Dedifferentiated amniotic fluid mesenchymal stem cell (primary cell): Measurements from ENCODE around the gene TBPL2.
"Not testable (repeated sequence)": the region's sequence is repeated elsewhere in the genome, so short reads cannot be mapped to it uniquely, and the experiment has no call there.

Source experiments
- DNase-seq: peaks from one replicate; pipeline ENCODE4 v3.0.0-alpha.2; 2016; ENCODE audit errors: extremely low spot score

The TBPL2 gene

DNA sequence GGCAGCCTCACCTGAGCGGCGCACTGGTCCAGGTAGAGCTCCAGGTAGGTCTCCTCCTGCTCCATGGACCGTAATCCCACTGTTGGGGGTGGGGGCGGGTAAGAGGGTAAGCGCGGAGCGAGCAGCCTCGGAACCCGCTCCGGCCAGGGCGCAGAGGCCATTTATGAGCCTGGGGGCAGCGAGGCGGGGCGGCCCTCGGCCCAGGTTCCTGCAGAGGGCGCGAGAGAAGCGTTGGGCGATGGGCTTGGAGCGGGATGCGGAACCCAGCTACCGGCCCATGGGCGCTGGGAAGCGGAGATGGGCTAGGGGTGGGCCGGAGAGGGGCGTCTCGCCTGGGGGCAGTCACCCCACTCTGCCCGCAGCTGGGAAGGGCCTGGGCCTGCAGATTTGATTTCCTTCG is at the start of gene TBPL2:
Gene TBPL2 (minus strand): TSS at position 232 of the 400 bp plus-strand sequence. CDS start 167 bp downstream, at position 65.
- DNase-seq: no peak

DNA sequence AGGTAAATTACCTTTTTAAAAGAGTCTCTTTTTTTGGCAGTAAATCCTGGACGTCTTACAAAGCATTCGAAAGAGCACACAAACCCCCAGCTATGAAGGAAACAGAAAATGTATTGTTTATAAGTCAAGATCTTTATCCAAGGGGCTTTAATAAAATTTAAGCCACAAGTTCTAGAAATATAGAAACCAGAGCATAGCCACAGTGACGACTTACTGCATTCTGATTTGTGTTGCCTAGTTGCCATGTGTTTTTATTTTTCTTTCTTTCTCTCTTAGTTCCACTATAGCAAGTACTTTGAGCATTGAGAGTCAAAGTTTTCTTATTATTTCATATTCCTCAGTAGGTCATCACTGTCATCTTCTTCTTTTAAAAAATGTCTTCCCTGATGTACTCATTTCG is 47.8 kb upstream of the TBPL2 start:
- no peak for DNase-seq

DNA sequence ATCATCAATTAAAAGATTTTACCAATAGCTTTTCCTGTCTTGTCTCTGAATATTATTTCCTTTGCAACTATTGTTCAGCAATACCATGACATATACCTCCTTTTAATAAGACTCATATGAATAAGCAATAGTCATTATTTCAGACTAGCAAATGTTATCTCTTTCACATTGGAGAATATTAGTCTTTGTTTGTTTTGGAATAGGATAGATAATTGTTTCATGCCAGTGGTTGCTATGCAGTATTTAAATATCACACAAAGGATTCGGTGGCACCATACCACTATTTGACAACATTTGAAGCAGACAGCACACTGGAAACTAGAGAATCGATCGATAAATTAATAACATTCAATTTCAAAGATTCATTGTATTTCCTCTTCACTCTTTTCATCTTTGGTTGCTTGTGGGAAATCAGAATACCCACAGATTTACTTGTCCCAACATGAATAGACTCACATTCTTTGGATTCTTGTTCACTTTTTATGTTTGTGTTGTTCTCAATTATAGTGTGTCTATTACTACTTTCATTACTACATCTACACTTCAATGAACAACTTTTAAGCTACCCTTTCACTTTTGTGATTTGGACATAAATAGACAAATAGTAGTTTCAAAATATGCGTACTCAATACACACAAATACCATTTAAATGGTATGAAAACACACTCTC is 42.7 kb upstream of the TBPL2 start:
- DNase-seq: no peak

DNA sequence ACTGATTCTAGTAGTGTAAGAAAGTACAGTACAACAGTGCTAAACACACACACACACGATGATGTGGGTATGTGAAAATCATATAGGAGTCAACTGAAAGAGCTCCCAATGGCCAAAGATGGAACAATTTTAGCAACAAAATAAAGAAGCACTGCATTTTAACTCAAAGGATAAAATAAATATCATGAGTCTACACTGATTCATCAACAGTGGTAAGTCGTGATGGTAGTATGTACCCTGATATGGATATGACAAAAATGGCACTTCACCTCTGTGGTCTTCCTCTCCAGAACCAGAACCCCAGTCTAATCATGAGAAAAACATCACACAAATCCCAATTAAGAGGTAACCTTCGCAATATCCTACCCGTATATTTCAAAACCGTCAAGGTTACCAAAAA is 41.4 kb upstream of the TBPL2 start:
- DNase-seq: no peak

DNA sequence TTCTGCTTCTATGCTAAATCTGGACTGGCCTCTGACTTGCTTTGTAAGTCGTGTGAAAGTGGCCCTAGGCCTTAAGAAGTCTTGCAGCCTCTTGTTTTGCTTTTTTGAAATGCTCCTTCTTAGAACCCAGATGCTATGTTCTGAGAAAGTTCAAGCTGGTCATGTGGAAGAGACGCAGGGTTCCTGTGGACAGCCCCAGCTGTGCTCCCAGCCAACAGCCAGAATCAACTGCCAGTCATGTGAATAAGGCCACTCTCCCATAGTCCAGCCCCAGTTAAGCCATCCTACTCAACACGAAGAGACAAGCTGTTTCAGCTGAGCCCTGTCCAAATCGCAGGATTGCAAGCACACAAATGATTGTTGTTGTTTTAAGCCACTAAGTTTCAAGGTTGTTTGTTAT is 37.3 kb upstream of the TBPL2 start:
- no peak for DNase-seq

DNA sequence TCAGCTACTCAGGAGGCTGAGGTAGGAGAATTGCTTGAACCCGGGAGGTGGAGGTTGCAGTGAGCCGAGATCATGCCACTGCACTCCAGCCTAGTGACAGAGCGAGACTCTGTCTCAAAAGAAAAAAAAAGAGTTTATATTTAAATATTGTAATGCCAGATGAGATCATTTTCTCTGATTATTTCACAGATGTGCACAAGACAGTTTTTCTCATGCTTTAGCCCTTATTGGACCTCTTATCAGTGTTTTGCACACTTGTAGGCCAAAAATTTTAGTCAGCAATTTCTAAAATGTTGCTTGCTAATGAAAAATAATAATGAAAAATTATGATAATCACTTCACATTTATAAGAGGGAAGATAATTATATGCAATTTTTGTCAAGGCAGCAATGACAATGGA is 36.0 kb upstream of the TBPL2 start:
- not testable (repeated sequence) for DNase-seq

DNA sequence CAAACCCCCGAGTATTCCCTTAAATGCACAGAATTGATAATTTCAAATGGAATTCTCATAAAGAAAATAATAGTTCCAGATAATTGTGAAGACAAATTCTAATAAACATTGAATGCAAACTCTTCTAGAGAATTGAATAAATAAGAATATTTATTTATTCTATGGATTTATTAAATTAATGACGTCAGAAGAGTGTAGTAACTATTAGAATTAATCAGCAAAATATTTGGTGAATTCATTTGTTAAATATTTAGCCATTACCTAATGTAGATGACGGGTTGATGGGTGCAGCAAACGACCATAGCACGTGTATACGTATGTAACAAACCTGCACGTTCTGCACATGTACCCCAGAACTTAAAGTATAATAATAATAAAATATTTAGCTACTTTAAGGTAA is 33.4 kb upstream of the TBPL2 start:
- no peak for DNase-seq

DNA sequence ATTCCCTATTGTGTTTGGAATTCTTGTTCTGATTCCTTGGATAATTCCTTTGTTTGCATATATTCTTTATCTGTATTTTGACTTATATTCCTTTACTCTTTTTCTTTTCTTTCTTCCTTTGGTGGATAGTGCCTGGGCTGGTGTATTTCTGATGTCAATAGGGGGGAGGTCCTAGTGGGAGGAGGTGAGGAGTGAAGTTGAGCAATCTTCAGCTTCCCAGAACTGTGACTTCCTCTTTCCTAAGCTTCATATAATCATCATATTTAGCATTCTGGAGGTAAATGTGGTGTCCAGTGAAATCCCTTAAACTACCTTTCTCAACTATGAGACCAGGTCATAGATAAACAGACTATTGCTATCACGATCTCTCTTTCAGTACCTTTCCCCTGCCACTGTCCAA is 29.6 kb upstream of the TBPL2 start:
- no peak for DNase-seq

DNA sequence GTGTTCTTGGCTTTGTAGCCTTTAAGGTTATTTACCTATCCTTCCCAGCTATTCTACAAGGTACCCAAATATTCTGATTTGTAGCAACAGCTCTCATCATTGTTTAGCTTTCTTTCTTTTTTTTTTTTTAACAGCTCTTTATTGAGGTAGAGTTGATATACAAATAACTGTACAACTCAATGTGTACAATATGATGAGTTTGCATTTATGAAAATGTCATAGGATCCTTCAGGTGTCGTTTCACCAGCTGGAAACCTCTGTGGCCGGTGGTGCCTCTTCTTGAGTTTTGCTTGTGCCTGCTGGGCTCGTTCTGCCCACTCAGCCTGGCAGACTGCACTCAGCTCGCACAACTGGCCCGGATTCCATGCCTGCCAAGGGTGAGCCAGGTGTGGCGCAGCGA is 26.9 kb upstream of the TBPL2 start:
- no peak for DNase-seq

DNA sequence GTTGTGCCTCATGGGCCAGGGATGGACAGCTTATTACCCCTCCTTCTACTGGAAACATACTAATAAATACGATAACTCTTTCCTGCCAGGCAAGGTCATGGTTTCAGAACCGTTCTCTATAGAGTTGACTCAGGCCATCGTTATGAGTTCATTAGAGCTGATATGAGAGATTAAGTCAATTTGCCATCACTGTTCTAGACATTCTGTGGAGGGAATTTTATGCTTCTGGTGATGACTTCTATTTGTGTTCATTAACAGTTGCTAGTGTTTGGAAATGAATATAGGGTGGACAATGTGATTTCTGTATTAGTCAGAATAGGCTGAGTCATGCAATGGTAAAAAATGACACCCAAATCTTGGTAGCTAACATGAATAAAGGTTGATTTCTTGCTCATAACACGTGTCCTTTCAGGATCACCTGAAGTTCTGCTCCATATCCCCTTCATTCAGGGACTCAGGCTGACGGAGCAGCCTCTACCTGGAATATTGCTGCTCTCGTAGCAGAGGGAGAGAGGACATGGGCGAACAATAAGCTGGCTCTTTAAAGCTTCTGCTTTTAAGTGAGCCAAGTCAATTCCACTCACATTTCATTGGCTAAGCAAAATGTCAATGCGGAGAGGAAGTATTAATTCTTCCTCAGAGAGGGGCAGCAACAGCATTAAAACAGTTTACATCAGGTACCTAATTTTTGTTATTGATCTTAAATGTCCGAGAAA is 18.5 kb upstream of the TBPL2 start:
- no peak for DNase-seq

DNA sequence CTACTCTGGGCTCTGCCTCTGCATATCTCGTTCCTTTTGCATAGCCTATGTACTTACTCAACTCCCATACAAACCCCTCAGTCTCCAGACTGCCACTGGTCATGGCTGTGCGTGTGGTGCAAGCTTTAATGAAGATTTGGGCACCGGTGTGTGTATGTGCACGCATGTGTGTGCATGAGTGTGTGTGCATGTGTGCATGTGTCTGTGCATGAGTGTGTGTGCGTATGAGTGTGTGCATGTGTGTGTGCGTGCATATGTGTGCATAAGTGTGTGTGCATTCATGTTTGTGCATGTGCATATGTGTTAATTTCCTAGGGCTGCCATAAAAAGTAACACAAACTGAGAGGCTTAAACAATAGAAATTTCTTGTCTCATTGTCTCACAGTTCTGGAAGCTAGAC is 17.1 kb upstream of the TBPL2 start:
- no peak for DNase-seq

DNA sequence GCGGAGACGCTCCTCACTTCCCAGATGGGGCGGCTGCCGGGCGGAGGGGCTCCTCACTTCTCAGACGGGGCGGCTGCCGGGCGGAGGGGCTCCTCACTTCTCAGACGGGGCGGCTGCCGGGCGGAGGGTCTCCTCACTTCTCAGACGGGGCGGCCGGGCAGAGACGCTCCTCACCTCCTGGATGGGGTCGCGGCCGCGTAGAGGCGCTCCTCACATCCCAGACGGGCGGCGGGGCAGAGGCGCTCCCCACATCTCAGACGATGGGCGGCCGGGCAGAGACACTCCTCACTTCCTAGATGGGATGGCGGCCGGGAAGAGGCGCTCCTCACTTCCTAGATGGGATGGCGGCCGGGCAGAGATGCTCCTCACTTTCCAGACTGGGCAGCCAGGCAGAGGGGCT is 16.0 kb upstream of the TBPL2 start:
- not testable (repeated sequence) for DNase-seq

DNA sequence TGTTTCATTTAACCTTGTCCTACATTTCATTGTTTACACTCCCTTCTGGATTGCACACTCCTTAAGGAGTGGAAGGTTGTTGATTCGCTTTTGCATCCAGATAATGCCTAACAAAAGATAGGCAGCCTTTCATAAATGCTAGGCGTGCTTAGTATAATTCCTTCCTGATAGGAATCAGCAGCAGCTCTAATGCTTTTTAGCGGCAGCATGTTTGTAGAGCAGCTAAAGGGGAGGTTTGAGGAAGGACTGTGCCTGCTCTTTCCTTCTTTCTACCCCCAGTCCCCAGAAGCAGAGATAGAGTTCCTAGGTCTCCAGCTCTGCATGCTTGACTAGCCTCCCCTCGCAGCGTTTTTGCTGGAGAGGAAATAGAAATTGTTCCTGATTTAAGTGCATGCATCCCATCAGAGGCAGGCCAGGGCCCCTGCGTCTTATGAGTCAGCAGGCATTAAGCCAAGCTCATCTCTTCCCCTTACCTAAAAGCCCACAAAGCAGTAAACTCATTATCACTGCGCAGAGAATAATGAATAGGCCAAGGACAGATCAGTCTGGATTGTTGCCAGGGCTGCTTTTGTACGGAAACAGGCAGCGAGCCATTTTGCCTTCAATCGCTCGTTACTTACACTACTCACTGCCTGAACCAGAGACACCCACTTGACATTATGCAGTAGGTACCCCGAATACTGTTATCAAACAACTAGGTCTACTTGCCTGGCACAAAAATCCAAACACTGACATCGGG is 14.0 kb upstream of the TBPL2 start:
- DNase-seq: no peak

DNA sequence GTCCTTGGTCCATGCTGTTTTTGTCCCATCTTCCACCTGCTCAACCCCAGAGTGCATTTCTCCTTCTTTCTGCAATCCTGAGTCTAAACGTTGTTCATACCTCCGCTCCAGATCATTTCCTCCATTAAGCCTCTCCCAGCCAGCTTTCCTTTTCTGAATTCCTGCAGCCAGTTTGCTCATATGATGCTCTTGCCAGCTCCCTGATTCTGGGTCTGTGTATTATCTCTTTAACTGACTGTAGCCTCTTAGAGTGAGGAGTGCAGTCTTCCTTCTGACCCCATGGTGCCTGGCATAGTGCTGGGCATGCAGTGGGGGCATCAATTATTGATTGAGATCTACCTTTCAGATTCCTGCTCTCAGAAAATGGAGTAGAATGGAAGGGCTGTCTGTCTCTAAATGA is 11.5 kb upstream of the TBPL2 start:
- DNase-seq: no peak

DNA sequence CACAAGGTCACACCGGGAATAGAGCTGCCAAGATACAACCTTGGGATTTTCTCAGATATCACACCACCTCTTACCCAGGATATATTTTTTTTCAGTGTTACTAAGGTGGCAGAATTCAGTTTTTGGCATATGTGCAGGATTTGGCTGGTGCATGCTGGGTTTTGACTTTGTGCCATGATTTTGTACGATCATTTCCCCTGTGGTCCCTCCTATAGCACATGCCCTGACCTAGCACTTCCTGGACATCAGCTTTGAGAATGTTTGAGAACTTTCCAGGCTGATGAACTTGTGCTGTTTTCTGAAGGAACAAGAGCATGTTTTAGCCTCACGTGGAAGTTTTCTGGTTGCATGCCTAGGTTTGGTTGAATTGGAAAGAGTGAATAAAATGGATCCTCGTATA is 11.0 kb upstream of the TBPL2 start:
- DNase-seq: no peak

DNA sequence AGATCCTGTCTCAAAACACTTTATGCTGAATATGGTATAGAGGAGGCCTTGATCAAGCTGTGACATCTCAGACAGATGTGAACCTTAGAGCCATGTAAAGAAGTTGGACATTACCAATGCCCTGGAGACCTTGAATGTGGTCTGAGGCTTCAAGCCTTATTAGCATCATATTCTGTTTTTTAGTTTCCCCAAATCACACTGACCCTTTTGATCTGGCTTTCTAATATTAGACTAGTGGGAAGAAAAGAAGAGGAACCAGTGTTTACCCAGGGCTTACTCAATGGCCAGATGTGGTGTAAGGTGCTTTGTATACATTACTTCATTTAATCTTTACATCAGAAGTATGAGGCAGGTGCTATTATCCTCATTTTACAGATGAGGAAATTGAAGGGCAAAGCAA is 10.6 kb upstream of the TBPL2 start:
- no peak for DNase-seq

DNA sequence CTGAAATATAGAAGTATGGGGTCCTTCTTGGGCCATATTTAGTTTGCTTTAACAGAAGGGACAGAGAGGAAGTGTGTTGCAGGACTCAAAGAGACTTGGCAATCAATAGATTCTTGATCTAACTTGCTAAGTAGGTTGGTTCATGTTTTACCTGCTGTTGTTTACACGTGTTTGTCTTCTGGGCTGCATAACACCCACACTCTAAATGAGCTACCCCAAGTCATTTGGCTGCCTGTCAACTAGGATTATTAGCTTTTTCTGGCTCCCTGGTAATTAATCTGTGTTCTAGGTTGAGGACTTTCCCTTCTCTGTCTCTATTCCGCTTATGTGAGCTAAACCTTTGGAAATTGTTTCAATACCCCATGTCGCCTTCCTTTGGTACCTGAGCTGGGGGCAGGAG is 10.1 kb upstream of the TBPL2 start:
- DNase-seq: no peak

DNA sequence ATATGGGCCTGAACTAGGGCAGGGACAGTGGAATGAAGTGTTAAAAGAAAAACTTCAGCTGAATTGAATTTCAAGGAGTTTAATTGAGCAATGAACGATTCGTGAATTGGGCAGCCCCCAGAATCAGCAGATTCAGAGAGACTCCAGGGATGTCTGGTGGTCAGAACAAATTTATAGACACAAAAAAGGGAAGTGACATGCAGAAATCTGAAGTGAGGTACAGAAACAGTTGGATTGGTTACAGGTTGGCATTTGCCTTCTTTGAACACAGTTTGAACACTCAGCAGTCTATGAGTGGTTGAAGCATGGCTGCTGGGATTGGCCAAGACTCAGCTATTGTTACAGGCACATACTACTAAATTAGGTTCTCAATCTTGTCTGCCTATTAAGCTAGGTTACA is 9.7 kb upstream of the TBPL2 start:
- no peak for DNase-seq

DNA sequence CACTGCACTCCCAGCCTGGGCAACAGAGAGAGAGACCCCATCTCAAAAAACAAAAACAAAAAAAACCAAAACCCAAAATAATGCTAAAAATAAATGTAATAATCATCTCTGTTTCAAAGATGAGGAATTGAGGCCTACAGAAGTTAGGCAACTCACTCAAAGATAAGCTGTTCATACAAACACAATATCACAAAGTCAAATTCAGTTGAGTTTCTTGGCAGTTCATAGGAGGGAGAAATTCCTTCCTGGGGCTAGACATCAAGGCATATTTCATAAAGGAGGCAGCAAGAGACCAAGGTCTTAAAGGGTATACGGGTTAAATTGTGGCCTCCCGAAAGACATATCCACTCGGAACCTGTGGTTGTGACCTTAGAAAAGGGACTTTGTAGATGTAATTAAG is 8.7 kb upstream of the TBPL2 start:
- DNase-seq: no peak

DNA sequence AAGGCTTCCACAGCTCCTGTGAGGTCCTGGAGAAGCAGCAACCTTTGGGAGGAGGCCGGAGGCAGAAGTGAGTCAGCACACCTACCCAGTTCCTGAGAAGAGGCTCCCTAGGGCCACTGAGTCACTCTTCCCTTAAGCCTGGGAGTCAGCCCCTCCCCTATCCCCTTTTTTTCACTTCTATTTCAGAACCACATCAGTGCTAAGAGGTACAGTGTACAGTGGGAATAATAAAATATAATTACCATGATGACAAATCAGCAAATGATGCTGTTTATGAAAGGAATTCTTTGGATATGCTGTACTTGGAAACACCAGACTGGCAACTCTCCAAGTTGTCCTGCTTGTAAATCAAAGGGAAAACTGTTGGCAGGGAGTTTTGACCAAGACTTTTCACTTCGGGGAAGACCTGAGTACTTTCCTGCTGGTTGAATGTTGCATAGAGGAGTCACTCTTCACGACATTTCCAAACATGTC is 7.8 kb upstream of the TBPL2 start:
- DNase-seq: peak; percentile 70

DNA sequence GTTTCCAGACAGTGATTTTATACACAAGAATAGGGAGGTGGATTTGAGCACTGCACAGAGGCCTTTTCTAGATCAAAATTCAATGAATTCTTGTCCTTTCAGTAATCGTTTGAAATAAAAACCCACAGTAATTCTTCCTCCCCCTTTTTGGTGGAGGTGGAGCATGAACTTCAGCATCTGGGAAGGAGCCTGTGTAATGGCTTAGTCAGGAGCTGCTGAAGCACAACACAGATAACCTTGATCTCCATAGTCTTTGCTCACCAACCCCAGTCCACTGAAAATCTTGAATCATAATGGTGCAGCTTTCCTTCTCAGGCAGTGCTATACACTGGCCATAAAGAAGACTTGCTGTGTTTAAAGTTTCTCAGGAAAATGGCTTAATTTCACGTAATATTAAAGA is 6.4 kb upstream of the TBPL2 start:
- DNase-seq: peak; percentile 19

DNA sequence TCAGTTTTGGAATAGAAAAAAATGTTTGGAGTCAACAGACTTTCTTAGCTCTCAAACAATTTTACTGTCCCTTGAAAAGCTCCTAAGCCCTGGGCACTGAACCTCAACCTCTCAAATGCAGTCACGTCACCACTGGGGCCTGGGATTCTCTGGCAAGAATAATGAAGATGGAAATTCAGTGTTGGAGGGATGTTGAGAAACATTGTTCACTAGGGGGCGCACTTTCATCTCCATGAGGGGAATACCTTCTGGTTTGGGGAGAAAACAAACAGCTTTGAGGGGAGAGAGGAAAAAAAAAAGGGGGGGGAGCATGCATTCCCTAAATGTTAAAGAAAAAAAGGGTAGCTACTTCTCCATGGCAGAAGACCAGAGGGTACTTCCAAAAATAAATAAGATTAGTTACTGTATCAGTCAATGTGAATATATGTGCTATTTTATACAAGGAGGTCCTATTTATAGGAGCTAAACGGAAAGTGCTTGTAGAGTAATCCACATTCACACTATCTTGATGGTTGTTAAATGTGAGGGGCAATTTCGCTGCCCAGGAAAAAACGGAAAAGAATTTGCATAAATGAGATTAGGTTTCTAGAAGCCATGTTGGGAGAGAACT is 5.8 kb upstream of the TBPL2 start:
- peak; percentile 87 for DNase-seq

DNA sequence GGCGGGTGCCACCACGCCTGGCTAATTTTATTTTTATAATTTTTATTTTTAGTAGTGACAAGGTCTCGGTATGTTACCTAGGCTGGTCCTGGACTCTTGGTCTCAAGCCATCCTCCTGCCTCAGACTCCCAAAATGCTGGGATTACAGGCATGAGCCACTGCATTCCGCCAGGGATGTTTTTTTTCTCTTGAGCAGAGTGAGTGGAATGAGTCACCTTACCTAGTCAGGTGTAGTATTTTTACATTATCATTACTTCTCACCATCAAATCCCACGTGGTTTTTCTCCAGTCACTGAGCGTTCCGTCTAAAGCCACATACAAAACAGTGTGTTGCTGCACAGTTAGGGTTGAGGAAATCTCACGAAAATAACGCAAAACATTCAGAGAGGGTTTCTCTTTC is 870 bp upstream of the TBPL2 start:
- DNase-seq: no peak
